Measurements from ENCODE around the gene ITPK1.

Gene ITPK1

DNA sequence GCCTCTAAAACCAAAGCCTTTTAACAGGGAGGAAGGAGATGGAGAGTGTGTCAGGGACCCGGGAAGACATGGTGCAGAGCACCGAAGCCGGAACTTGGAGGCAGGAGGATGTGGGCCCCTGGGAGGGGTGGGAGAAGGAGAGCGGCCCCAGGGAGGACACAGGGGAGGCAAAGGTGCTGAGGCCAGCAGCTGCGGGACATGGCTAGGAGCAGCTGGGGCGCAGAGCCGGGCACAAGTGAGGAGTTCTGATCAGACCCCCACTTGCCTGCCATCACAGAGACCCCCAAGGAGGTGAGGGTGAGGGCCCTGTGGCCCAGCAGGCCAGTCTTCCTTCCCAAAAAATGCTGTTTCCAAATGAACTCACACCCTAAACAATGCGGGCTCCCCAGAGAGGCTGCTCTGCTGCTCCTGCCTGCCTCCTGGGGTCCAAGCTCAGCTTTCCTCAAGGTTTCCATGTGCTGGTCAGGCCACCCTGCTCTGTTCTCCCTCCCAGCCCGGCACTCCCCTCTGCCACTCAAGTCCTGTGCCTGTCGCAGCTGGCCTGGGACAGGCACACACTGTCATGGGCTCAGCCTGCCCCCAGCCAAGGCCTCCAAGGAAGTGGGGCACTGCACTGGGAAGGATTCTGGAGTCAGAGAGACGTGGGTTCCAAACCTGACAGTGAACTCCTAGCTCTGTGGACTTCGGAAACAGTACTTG, 168.7 kb downstream of the ITPK1 start:
- DNase-seq: no peak

DNA sequence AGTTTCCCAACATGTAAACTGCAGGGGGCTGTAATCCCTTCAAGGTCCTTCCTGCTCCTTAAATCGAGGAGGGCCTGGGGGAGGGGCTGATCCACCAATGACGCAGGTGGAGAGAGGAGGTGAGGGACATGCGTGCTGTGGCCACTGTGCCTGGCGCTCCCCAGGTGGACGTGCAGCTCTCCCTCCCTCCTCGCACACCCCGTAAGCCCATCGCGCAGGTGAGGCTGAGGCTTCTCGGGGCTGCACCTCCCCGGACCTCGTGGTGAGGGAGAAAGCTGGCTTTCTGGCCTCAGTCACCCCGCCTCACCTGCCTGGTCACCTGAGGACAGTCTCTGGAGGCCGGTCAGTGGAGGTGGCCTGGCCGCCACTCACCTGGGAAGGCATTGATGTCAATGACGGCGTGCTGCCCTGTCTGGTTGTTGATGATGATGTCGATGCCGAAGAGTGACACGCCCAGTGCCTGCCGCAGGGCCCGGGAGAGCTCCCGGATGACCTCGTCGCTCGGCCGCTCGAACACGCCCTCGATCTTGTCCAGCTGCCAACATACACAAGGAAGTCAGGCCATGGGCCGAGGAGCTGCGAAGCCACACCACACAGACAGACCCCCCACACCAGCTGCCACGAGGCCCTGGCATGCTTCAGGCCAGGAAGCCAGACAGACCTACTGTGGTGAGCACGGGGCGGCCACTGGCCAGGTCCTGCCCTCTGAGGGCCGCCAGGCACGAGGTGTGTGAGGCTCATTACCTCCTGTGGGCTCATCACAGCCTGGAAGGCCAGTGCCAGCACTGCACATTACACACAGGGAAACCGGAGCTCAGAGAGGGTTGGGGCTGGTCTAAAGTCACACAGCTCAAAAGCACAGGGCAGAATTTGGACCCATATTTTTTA, 169.5 kb downstream of the ITPK1 start:
- DNase-seq: no peak

DNA sequence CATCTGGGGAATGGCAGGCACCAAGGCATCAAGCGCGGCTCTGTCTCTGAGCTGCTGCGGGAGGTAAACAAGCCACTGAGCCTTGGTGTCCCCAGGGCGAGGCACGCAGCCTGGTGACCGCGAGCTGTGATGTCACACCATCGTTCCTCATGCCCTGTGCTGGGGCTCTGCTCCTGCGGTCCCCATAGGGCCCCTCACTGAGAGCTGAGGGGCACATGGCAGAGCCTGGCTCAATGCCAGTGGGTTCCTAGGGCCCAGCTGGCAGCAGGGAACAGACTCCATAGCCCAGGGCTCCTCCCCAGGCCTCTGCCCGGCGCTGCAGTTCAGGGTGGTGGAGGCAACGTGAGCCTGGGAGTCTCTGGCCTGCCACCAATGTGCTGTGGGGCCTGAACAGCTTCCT, 170.2 kb downstream of the ITPK1 start:
- no peak for DNase-seq

DNA sequence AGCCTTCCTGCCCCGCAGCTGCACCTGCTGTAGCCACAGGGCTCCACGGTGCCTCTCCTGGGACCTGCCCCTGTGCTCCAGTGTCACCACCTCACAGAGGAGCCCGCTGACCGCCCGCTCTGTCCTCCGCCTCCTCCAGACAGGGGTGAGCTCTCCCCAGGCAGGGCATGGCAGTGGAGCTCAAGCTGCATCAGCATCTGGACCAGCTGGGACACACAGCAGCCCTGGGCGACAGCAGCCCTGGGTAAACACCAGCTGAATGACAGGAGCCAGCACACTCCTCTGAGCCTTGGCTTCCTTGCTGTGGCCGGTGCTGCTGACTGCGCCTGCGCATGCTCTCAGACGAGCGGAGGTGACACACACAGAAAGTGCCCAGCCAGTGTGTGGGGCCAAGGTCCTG, 170.7 kb downstream of the ITPK1 start:
- DNase-seq: no peak

DNA sequence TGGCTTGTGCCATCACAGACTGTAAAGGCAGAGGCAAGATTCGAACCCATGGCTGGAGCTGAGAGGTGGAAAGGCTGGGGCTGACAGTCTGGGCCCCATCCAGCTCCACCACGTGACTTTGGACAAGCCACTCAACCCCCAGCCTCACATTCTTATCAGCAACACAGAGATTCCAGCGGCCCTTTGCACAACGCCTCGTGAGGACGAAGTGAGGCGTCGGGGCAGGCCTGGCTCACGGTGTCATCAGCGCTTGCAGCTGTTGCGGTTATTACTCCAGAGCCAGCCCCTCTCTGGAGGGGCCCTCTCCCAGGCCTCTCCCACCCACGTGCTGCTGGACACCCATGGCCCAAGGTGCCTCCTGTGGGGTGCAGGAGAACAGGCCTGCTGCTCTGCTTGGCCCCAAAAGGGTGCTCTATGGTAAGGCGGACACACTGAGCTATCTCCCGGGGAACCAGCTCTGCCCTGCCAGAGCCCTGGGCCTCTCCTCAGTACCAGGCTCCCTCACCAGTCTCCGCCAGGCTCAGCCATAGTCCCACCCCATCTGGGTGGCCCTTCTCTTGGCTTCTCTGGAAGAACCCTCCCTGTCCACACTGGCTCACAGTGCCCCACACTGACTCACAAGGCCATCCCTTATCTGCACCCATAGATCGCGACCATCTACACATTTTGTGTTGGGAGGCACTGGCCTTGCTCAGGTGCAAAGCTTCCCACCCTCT, 171.7 kb downstream of the ITPK1 start:
- DNase-seq: no peak

DNA sequence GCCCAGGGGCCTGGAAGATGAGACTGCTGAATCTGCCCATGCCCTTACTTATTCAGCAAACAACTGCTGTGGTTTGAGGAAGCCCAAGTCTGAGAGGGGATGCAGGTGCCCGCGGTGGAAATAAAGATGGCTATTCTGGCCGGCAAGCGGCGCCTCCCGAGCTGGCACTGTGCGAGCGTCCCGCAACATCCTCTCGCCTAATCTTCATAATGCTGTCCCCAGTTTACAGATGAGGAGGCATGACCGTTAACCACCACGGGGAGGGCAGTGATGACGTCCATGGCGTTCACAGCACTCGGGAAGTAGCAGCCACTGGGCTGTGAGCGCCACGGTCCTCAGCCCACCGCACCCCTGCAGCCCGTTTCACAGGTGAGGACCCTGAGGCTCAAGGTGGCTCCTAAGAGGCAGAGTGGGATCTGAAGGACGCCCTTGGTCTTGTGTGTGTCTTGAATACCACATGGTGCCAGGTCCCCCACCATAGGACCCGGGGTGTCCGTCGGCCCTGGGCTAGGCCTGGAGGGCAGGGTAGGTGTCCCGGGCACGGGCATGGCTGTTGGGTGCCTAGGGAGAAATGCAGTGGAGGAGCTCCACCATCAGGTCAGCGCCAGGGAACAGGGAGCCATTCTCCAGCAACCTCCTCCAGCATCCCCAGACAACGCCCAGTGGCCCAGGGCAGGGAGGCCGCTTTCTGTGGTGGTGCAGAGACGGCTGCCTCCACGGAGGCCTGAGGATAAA, 172.6 kb downstream of the ITPK1 start:
- no peak for DNase-seq

DNA sequence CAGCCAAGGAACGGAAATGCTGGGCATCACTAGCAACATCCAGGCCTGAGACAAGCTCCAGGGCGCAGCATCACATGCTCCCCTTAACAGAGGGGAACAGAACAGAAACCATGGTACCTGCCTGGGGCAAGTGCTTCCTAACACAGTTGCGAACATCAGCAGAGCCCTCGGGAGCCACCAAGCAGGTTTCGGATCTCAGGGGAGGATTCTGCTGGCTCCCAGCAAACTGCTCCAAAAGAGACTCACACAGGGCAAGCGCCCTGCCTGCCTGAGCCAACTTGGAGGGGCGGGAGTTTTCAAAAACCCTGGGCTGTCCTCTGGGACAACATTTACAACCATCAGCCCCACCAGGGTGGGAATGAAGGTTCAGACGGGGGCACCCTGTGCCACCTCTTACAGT, 173.1 kb downstream of the ITPK1 start:
- no peak for DNase-seq

DNA sequence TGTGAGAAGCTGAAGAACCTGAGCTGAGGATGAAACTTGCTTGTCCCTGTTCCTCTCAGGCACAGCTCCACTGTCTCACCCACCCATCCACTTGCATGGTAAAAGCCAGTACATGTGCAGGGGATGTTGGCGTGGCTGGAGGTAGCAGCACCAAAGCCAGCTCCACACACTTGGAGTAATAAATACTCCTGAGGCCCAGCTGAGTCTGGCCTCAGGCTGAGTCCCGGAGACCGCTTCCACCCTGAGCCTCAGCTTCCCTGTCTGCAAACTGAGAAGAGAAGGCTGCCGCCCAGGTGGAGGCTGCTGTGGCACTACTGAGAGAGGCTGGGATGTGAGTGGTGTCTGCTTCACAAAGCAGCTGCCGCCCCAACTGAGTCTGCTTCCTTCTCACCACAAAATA, 173.6 kb downstream of the ITPK1 start:
- DNase-seq: no peak

DNA sequence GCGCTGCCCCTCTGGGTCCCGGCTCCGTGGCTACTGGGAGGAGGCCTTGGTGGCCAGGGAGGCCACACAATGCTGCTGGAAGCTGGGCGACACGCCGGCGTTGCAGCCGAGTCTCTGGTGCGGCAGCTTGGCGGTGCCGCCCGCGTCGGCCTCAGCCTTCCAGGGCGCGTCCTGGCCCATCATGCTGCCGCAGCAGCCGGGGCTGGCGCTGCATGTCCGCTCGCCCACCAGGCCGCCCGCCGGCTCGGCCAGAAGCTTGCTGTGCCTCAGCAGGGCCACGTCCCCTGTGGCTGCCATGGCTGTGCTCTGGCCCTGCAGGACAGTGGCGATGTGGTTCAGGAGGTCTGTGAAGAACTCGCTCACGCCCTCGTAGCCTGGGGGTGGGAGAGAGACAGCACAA, 174.2 kb downstream of the ITPK1 start:
- no peak for DNase-seq

DNA sequence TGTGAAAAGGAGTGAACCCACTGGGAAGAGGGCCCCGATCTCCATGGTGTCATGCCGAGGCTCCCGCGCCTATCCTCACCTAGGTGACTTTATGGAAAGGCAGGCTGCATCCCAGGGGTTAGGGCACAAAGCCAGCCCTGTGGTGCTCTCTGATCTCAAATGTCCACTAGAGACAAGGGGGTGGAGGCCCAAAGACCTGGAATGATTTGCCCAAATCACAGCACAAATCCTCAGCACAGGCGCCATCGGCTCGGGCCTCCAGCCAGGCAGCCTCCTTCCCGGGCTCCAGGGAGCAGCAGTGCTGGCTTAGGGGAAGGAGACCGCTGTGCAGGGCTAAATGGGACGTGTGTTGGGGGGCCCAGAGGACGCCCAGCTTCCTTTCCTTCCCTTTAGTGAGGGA, 175.2 kb downstream of the ITPK1 start:
- no peak for DNase-seq

DNA sequence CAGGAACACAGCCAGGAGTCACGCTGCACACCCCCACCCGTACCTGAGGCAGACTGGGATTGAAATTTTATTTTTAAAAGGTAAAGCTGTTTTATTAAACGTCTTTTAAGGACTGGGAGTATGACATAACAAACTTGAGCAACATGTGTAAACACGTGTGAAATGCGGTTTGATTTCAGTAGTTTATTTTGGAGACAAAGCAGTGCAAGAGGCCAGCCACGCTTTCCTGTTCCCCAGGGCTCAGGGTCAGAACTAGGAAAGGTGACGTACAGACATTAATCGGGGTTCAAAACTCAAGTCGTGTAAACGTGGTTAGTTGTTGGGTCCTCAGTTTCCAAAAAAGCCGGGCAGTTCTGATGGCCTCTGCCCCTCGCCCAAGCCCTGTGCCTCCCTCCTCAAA, 176.0 kb downstream of the ITPK1 start:
- DNase-seq: no peak

DNA sequence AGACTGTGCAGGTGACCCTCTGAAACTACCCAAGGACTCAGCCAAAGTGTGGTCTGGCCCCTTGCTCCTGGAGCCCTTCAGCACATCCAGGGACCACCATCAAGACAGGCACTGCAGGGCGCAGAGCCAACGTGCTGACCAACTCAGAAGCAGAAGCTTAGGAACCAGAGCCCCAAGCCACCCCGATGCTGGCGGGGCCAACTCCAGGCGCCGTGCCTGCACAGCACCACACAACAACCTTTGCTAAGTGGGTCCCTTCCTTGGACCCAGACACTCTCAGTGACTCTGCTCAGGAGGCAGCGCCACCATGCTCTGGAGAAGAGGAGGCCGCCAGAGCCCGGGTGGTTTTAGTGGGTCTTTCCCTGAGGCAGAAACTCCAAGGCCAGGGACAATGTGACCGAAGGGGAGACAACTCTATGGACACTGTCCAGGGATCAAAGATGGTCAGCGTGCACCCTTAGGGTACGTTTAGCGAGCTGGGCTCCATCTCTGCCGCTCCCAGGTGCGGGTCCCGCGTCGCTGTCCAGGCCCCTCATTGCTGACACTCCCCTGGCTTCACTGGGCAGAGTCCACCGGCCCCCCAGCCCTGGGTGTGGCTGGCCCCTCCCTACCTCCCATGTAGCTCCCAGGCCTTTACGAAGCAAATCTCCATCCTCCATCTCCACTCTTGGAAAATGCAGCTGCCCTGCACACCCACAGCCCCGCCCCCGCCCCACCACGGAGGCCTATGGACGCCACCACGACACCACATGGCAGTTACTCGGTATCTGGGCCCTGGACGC, 176.6 kb downstream of the ITPK1 start:
- DNase-seq: no peak

DNA sequence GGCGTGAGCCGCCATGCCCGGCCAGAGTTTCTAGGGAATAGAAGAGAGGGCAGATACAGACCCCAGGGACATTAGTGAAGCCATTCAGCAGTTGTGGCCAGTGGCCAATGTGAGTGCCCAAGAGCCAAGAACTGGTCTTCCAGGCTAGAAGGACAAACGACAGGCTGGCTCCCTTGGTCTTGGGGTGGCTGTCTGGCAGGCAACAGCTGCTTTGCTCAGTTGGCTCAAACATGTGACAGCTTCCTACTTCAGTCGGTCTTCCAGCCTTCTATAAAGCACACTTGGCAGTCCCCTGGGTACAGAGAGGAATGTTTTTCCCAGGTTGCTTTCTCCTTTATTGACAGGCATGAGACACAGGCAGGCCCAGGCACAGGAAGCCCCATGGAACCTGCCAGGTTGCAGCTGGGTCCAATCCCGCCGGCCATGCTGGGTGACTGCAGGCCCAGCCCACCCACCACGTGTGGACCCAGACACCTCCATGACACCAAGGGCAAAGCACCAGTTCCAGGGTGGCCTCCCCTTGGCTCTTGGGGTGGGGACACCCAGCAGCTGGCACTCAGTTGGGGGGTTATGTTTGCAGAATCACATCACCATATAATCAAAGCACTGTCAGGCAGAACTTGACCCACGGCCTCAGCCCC, 177.4 kb downstream of the ITPK1 start:
- DNase-seq: no peak

DNA sequence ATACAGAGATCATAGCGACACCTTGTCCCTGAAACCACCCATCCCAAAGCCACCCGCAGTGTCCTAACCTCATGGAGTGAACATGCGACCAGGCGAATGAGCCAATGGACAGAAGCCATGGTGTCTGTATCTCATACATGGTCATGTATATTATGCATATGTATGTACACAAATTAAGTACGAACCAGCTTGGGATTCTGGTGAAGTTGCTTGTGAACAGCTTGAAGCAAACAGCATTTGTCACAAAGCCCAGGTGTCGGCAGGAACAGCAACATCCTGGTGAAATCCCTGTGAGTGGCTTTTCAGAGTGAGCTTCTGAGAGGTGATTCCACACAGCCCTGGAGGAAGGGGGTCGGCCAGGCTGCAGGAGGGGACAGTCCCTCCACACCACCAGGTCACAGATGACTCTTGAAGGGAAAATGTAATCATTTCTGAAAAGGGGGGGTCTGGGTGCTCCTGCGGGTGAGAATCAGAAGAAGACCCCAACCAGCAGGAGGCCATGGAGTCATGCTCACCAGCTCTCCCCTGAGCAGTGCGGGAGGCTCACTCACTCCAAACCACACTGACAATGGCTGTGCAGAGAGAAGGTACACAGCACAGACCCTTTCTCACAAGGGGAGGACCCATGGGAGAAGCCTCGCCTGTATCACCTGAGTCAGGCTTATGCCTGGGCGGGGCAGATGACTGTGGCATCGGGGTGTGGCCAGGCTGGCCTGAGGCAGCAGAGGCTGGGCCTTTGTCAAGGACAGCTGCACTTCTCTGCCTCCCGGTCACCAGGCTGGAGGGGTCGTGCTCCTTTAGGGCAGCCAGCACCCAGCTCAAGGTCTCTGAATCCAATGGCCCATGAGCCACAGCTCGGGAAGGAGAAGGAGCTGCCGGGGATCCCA, 178.4 kb downstream of the ITPK1 start:
- DNase-seq: no peak

DNA sequence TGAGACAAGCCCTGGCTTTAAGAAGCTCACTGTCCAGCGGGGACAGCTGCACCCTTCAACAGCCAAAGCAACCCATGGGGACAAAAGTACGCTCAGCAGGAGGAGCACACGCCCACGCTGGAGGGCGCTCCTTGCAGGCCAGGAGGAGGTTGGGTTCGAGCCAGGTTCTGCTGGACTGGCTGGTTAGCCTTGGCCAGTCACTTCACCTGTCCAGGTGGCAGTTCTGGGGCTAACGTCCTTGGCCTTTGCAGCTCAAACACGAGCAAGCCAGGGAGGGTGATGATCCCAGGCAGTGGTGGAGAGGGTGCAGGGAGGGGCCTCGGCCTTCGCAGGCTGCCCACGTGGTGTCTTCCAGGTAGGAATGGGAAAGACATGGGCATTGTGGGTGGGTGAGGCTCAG, 179.6 kb downstream of the ITPK1 start:
- no peak for DNase-seq

DNA sequence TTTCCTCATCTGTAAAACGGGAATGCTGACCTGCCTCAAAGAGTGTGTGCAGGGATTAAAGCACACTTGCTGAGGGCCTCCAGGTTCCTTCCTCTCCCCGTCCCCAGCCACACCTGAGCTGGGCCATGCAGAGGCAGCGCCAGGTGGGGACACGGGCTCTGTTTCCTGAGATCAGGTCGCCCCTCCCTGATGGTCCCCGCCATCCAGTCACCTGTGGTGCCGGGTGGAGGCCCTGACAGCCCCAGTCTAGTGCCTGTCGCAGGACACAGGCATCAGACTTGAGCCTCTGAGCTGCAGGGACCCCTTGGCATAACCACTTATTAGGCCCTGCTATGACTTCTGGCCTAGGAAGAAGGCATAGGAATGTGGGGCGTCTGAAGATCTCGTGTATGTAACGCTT, 180.3 kb downstream of the ITPK1 start:
- DNase-seq: no peak

DNA sequence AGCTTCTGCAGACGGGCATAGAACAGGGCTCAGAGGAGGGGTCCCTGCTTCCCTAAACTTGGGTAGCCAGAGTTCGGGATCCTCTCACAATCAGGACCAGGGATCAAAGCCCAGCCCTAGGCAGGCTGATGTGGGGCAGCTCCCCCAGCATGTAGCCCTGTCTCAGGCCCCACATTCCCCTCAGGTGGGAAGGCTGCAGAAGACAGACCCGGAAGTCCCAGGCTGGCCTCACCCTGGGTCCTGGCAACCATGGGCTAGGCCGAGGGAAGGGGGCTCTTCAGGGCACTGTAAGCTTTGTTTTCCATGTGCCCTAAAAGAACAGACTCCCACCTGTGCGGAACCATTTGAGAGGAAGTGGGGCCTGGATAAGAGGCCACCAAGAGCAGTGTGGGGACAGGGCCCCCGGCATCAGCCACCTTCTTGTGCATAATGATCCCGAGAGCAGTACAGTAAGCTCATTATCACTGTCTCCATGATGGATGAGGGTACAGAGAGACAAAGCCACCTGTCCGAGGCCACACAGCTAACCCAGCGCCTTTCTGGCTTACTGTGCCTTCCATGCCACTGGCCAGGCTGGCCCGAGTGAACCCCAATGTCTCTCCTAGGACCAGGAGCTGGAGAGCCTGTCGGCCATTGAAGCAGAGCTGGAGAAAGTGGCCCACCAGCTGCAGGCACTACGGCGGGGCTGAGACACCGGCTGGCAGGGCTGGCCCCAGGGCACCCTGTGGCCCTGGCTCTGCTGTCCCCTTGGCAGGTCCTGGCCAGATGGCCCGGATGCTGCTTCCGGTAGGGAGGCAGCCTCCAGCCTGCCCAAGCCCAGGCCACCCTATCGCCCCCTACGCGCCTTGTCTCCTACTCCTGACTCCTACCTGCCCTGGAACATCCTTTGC, 181.3 kb downstream of the ITPK1 start:
- no peak for DNase-seq

DNA sequence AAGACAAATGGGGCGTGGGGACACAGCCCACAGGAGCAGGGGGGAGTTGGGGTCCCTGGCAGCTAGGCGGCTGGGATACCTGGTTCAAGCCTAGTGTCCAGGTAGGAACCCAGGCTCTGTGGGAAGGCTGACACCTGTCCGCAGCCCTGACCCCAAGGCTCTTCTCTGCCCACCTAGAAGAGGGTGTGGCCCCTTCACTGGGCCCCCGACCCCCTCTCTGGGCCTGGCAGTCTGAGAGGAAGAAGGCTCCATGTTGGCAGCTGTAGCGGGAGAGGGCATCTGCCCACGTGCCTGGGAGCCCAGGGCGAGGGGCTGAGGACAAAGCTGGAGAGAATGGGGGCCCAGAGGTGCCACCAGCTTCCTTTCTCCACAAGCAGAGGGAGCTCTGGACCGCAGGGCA, 182.2 kb downstream of the ITPK1 start:
- no peak for DNase-seq
